SU-DHL-6 (cell line): Measurements from ENCODE around the gene CST6.

Source experiments
- H2AFZ ChIP-seq: fragments of 200-600 bp; sonication (generic); 2 replicates; pipeline ENCODE4 v1.6.1; 2014; ENCODE audit warnings: low read depth, mild to moderate bottlenecking, moderate library complexity, mixed read lengths, antibody characterized with exemption, low read length; ENCODE audit not compliant: severe bottlenecking
- H3F3A ChIP-seq: fragments of 200-600 bp; shearing (Covaris generic); 2 replicates; pipeline ENCODE4 v1.6.0; 2016; ENCODE audit warnings: antibody characterized with exemption, mild to moderate bottlenecking; ENCODE audit not compliant: insufficient read depth
- H3K27ac ChIP-seq: fragments of 200-600 bp; sonication (generic); 2 replicates; pipeline ENCODE4 v1.5.1; 2016; ENCODE audit warnings: low read depth, mild to moderate bottlenecking, low read length, moderate library complexity, mixed read lengths
- H3K27me3 ChIP-seq: fragments of 200-600 bp; sonication (generic), shearing (Covaris generic); 2 replicates; pipeline ENCODE4 v1.6.0; 2014; ENCODE audit warnings: mild to moderate bottlenecking, low read length
- H3K36me3 ChIP-seq: fragments of 200-600 bp; sonication (generic); 2 replicates; pipeline ENCODE4 v1.6.1; 2014; ENCODE audit warnings: mild to moderate bottlenecking, low read length, mixed read lengths
- H3K4me2 ChIP-seq: fragments of 300-600, 200-600 bp; shearing (Covaris generic), sonication (generic); 2 replicates; pipeline ENCODE4 v1.6.0; 2014; ENCODE audit warnings: low read length, low read depth, mild to moderate bottlenecking; ENCODE audit not compliant: poor library complexity, severe bottlenecking
- H3K4me3 ChIP-seq: fragments of 200-600 bp; sonication (generic); 2 replicates; pipeline ENCODE4 v1.5.1; 2014; ENCODE audit warnings: antibody characterized with exemption, low read length, mild to moderate bottlenecking, mixed read lengths; ENCODE audit not compliant: insufficient read depth, poor library complexity, severe bottlenecking
- H3K79me2 ChIP-seq: fragments of 200-600 bp; sonication (generic); 2 replicates; pipeline ENCODE4 v1.6.1; 2014; ENCODE audit warnings: mild to moderate bottlenecking, low read length, moderate library complexity; ENCODE audit not compliant: insufficient read depth
- H3K9ac ChIP-seq: fragments of 200-600 bp; sonication (generic); 2 replicates; pipeline ENCODE4 v1.7.0; 2014; ENCODE audit warnings: mild to moderate bottlenecking, low read length
- H3K9me2 ChIP-seq: fragments of 200-600 bp; sonication (generic); replicated peaks from 2 replicates; pipeline ENCODE4 v1.6.1; 2014; ENCODE audit warnings: low read length; ENCODE audit not compliant: insufficient read depth
- H3K9me3 ChIP-seq: fragments of 200-600 bp; sonication (generic); 2 replicates; pipeline ENCODE4 v1.6.1; 2014; ENCODE audit warnings: low read length, mixed read lengths; ENCODE audit not compliant: insufficient read depth
- H4K20me1 ChIP-seq: fragments of 200-600 bp; sonication (generic); 2 replicates; pipeline ENCODE4 v1.6.1; 2014; ENCODE audit warnings: low read depth, mild to moderate bottlenecking, antibody characterized with exemption, low read length, moderate library complexity, mixed read lengths
- CTCF ChIP-seq: fragments of 200-600 bp; sonication (generic); IDR thresholded peaks from one replicate; pipeline ENCODE4 v1.5.1; 2017; ENCODE audit warnings: antibody characterized with exemption, mild to moderate bottlenecking, low read length, moderate library complexity; ENCODE audit not compliant: insufficient read depth, poor library complexity, severe bottlenecking
- EZH2phosphoT487 ChIP-seq: fragments of 200-600 bp; sonication (generic), shearing (Covaris generic); conservative IDR thresholded peaks from 2 replicates; pipeline ENCODE4 v1.6.1; 2018; ENCODE audit warnings: mild to moderate bottlenecking, antibody characterized with exemption, low read length, moderate library complexity, mixed read lengths

Gene CST6

DNA sequence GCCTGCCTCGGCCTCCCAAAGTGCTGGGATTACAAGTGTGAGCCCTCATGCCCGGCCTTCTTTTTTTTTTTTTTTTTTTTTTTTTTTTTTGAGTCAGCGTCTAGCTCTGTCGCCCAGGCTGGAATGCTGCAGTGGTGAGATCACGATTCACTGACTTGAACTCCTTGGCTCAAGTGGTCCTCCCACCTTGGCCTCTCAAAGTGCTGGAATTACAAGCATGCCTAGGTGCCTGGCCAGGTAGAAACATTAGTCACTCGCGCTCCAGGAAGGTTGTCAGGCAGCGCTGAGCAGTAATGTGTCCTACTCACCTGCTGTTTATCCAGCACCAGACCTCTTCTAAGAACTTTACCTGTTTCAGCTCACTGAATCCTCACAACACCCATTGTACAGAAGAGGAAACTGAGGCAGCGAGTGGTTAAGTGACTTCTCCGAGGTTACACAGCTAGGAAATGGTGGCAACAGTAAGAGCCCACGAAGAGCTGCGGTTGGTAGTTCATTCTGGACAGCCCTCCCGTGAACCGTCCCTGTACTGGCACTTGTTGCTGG lies 496 bp upstream of the CST6 start:
- no peaks in the 10 kb centered on the region for H4K20me1 ChIP-seq
- H3K36me3 ChIP-seq, result no peaks in the 10 kb centered on the region
- no peak overlapping the region for H3K4me2 ChIP-seq
- no peak overlapping the region for H3K4me3 ChIP-seq
- no peak overlapping the region for H2AFZ ChIP-seq
- H3K27me3 ChIP-seq, result no peaks in the 10 kb centered on the region
- H3K9me3 ChIP-seq, result no peaks in the 10 kb centered on the region
- no peak overlapping the region for H3K27ac ChIP-seq
- H3F3A ChIP-seq, result no peaks in the 10 kb centered on the region
- H3K9ac ChIP-seq, result no peak overlapping the region
- TF ChIP-seq EZH2phosphoT487 (no peak), CTCF (no peak)
- H3K79me2 ChIP-seq, result no peaks in the 10 kb centered on the region
- H3K9me2 ChIP-seq, result no peaks in the 10 kb centered on the region

DNA sequence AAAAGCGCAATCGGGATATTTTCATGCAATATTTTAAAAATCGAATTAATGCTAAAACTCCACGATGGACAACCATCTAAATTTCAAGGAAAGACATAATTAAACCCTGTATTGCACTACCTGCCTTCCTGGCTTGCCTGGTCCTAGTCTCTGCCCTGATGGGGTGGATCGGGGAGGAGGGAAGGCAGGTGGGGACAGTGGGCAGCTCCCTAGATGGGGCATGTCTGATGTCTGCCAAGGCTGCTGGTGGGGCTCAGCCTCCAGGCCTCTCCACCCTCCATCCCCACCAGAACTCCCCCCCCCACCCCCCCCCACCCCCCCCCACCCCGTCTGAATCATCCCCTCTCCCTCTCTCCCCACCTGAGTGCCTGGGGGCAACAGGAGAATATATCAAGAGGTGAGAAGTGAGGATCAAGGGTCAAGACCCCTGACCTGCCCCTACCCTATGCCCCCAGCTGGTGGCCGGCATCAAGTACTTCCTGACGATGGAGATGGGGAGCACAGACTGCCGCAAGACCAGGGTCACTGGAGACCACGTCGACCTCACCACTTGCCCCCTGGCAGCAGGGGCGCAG lies 650 bp downstream of the CST6 start:
- no peak overlapping the region for H3K27ac ChIP-seq
- no peak overlapping the region for H3K4me3 ChIP-seq
- H3K79me2 ChIP-seq, result no peaks in the 10 kb centered on the region
- no peaks in the 10 kb centered on the region for H3F3A ChIP-seq
- H3K36me3 ChIP-seq, result no peaks in the 10 kb centered on the region
- no peak overlapping the region for H2AFZ ChIP-seq
- no peaks in the 10 kb centered on the region for H3K27me3 ChIP-seq
- H3K9me2 ChIP-seq, result no peaks in the 10 kb centered on the region
- TF ChIP-seq CTCF (no peak), EZH2phosphoT487 (no peak)
- no peaks in the 10 kb centered on the region for H3K9me3 ChIP-seq
- no peaks in the 10 kb centered on the region for H4K20me1 ChIP-seq
- no peak overlapping the region for H3K4me2 ChIP-seq
- H3K9ac ChIP-seq, result no peak overlapping the region

DNA sequence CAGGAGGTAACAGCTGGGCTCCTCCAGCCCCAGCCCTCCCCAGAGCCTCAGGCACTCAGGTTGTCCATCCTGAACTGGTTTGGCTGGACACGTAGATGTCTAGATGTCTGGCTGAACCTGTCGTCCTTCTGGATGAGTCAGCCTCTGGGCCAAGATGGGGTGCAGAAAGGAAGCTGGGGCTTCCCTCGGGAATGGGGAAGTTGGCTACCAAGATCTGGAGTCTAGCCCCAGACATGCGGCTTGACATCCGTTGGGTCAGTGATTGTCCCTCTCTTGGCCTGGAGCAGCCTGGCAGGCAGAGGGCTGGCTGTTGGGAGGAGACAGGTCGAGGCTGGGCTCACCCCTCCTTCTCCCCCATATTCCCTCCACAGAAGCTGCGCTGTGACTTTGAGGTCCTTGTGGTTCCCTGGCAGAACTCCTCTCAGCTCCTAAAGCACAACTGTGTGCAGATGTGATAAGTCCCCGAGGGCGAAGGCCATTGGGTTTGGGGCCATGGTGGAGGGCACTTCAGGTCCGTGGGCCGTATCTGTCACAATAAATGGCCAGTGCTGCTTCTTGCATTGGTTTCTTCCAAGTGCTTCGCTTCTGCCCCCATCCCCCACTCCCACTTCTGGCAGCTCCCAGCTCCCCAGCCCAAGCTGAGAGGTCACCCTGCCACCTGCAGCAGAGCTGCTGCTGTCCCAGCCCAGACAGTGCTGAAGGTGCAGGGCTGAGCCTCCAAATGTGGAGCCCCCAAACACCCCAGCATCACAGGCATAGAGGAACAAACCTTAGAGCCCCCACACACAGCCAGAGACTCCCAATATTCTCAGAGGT lies 1.3 kb downstream of the CST6 start:
- H3K27me3 ChIP-seq, result no peaks in the 10 kb centered on the region
- H3K9me3 ChIP-seq, result no peaks in the 10 kb centered on the region
- no peak overlapping the region for H2AFZ ChIP-seq
- H3K4me2 ChIP-seq, result no peak overlapping the region
- TF ChIP-seq EZH2phosphoT487, result no peak
- TF ChIP-seq CTCF, result no peak
- no peaks in the 10 kb centered on the region for H3F3A ChIP-seq
- H3K4me3 ChIP-seq, result no peak overlapping the region
- H3K9me2 ChIP-seq, result no peaks in the 10 kb centered on the region
- H3K79me2 ChIP-seq, result no peaks in the 10 kb centered on the region
- H4K20me1 ChIP-seq, result no peaks in the 10 kb centered on the region
- no peaks in the 10 kb centered on the region for H3K36me3 ChIP-seq
- H3K27ac ChIP-seq, result no peak overlapping the region
- no peak overlapping the region for H3K9ac ChIP-seq
